HFFc6 (cell line): ENCODE data around the gene COL23A1. TPM values are rescaled to one million over a fixed set of nuclear protein-coding genes. Genes with fewer than 3 reads are reported as not detected.
"Not testable (repeated sequence)": the region's sequence is repeated elsewhere in the genome, so short reads cannot be mapped to it uniquely, and the experiment has no call there.

Experiments used
- DNase-seq: peaks from one replicate; pipeline ENCODE4 v3.0.0-alpha.2; 2018
- H3K27ac Mint-ChIP-seq: 2 replicates; pipeline ENCODE4 v1.8.0; 2020; ENCODE audit warnings: mild to moderate bottlenecking, mixed read lengths
- H3K27me3 Mint-ChIP-seq: 2 replicates; pipeline ENCODE4 v1.8.0; 2021; ENCODE audit warnings: mild to moderate bottlenecking, moderate library complexity, mixed read lengths; ENCODE audit not compliant: insufficient read depth
- H3K36me3 Mint-ChIP-seq: 2 replicates; pipeline ENCODE4 v1.8.0; 2021; ENCODE audit warnings: low read depth, mixed read lengths
- H3K4me1 Mint-ChIP-seq: 2 replicates; pipeline ENCODE4 v1.8.0; 2020; ENCODE audit warnings: low read depth, mixed read lengths
- H3K4me3 Mint-ChIP-seq: 2 replicates; pipeline ENCODE4 v1.8.0; 2020; ENCODE audit warnings: mild to moderate bottlenecking, moderate library complexity, mixed read lengths
- H3K9me3 Mint-ChIP-seq: 2 replicates; pipeline ENCODE4 v1.8.0; 2020; ENCODE audit warnings: mild to moderate bottlenecking, mixed read lengths
- CTCF ChIP-seq: fragments of 200-600 bp; sonication (generic); IDR thresholded peaks from 2 replicates; pipeline ENCODE4 v1.5.0; 2021; ENCODE audit warnings: antibody characterized with exemption, mild to moderate bottlenecking
- total RNA-seq, 6 experiments: library from RNA; stranded (reverse); fragmentation: NEBNext Ultra II Directional; extraction: Animal tissue kit (Norgen Biotek cat#: 25700); gene quantifications; 2 replicates in 1 of 6; 3 replicates in 5 of 6; pipeline ENCODE4 v1.2.3, GENCODE V29; 2021

The COL23A1 gene
- total RNA-seq, 6 experiments from 2014 or later: not detected

- Mint-ChIP-seq H3K36me3 (peaks cover 54% of the 10 kb centered on the region), H3K9me3 (no peaks in the 10 kb centered on the region; the same call in 1 of the 2 replicates), H3K4me3 (peak overlapping the region; percentile 24; the same call in 1 of the 2 replicates), H3K27me3 (peaks cover 3% of the 10 kb centered on the region), H3K4me1 (peaks cover 39% of the 10 kb centered on the region), H3K27ac (no peak overlapping the region; the same call in 1 of the 2 replicates)
- DNase-seq: no peak
- TF ChIP-seq CTCF: no peak
These were observed 360.3 kb downstream of the COL23A1 start for GRCh38 chr5:178229861-178230260.

- Mint-ChIP-seq H3K4me1 (peaks cover 39% of the 10 kb centered on the region), H3K36me3 (peaks cover 56% of the 10 kb centered on the region), H3K4me3 (peak overlapping the region; percentile 26; the same call in 1 of the 2 replicates)
- not testable (repeated sequence) for H3K27ac Mint-ChIP-seq, H3K27me3 Mint-ChIP-seq, H3K9me3 Mint-ChIP-seq, DNase-seq
These were observed 361.1 kb downstream of the COL23A1 start for GRCh38 chr5:178229111-178229510.

- Mint-ChIP-seq H3K27ac (no peak overlapping the region), H3K9me3 (no peaks in the 10 kb centered on the region; the same call in 1 of the 2 replicates), H3K27me3 (peaks cover 3% of the 10 kb centered on the region), H3K4me1 (peaks cover 39% of the 10 kb centered on the region), H3K36me3 (peaks cover 56% of the 10 kb centered on the region), H3K4me3 (no peak overlapping the region)
- no peak for TF ChIP-seq CTCF
- no peak for DNase-seq
These were observed 361.6 kb downstream of the COL23A1 start for GRCh38 chr5:178228609-178229008.

GRCh38 chr5:178227929-178228328 lies 362.3 kb downstream of the COL23A1 start:
- Mint-ChIP-seq H3K27ac (peak overlapping the region; percentile 52), H3K36me3 (peaks cover 61% of the 10 kb centered on the region), H3K4me3 (no peak overlapping the region), H3K4me1 (peaks cover 39% of the 10 kb centered on the region), H3K27me3 (peaks cover 3% of the 10 kb centered on the region), H3K9me3 (no peaks in the 10 kb centered on the region; the same call in 1 of the 2 replicates)
- DNase-seq: no peak
- TF ChIP-seq CTCF: no peak

- Mint-ChIP-seq H3K9me3 (no peaks in the 10 kb centered on the region; the same call in 1 of the 2 replicates), H3K4me1 (peaks cover 39% of the 10 kb centered on the region), H3K27me3 (peaks cover 3% of the 10 kb centered on the region), H3K36me3 (peaks cover 61% of the 10 kb centered on the region), H3K4me3 (no peak overlapping the region), H3K27ac (peak overlapping the region; percentile 52)
- no peak for DNase-seq
- TF ChIP-seq CTCF: no peak
These were observed 363.0 kb downstream of the COL23A1 start for GRCh38 chr5:178227138-178227659.

- TF ChIP-seq CTCF: no peak
- H3K9me3 Mint-ChIP-seq: no peaks in the 10 kb centered on the region; the same call in 1 of the 2 replicates
- no peak for DNase-seq
- H3K4me1 Mint-ChIP-seq: peaks cover 25% of the 10 kb centered on the region
- peaks cover 50% of the 10 kb centered on the region for H3K36me3 Mint-ChIP-seq
- H3K27me3 Mint-ChIP-seq: peaks cover 3% of the 10 kb centered on the region
- no peak overlapping the region for H3K27ac Mint-ChIP-seq
- no peak overlapping the region for H3K4me3 Mint-ChIP-seq
These were observed 365.0 kb downstream of the COL23A1 start for GRCh38 chr5:178225174-178225573.
